HCT116 (cell line): Measurements from ENCODE around the gene COL15A1. TPM values are rescaled to one million over a fixed set of nuclear protein-coding genes. Genes with fewer than 3 reads are reported as not detected.

Experiments
- ATAC-seq: fragments of 200-7000 bp; cut with Tn5 transposase; 2 replicates; pipeline ENCODE4 v1.9.1; 2020; ENCODE audit warnings: mild to moderate bottlenecking, moderate library complexity
- BruUV-seq: library from RNA; stranded (reverse); fragments of 400-500 nt; replicated peaks from 2 replicates; lab custom pipeline; 2021; lab: Mats Ljungman, UMichigan
- CTCF ChIA-PET: fragments of 300-600 bp; sonication (Branson Sonifier 250); formaldehyde crosslinking; loops from one replicate; lab custom pipeline; 2021; ENCODE audit warnings: antibody characterized with exemption; lab: Charles Lee
- POLR2A ChIA-PET: fragments of 300-600, 350-600 bp; sonication (Branson Sonifier 250); formaldehyde crosslinking; loops from one replicate; lab custom pipeline; 2021; ENCODE audit warnings: antibody characterized with exemption; lab: Charles Lee
- RAD21 ChIA-PET, 2 experiments: fragments of 300-600 bp; sonication (Branson Sonifier 250); formaldehyde crosslinking; loops; one replicate each; lab custom pipeline; 2023; ENCODE audit warnings: low total read pairs in 2 of 2; ENCODE audit not compliant: uncharacterized antibody in 2 of 2, unreplicated experiment in 2 of 2, low non-redundant PET in 1 of 2; lab: Charles Lee
- DNase-seq: peaks from one replicate; pipeline ENCODE4 v3.0.0-alpha.2; 2010; ENCODE audit warnings: low read depth, low spot score
- H2AFZ ChIP-seq: fragments of 200-600 bp; shearing (Covaris generic), sonication (generic); 2 replicates; pipeline ENCODE4 v1.6.1; 2017; ENCODE audit warnings: low read depth, mixed run types, mixed read lengths, antibody characterized with exemption, low read length; ENCODE audit not compliant: poor library complexity, severe bottlenecking
- H3K27ac ChIP-seq: 2 replicates; pipeline ENCODE4 v1.5.1; 2012; ENCODE audit warnings: low read depth, low read length
- H3K27me3 ChIP-seq: fragments of 200-600 bp; sonication (generic); 2 replicates; pipeline ENCODE4 v1.6.1; 2016; ENCODE audit warnings: mixed run types, low read length, mixed read lengths; ENCODE audit not compliant: insufficient read depth
- H3K36me3 ChIP-seq, 2 experiments: fragments of 200-500 bp in 1 of 2; fragments of 200-600 bp in 1 of 2; sonication (Bioruptor generic) in 1 of 2; sonication (generic) in 1 of 2; 2 replicates each; pipeline versions ENCODE4 v1.5.1 to v1.6.1; 2014 to 2016; ENCODE audit warnings: low read length in 2 of 2, inconsistent platforms in 1 of 2, mixed read lengths in 1 of 2, mixed run types in 1 of 2; ENCODE audit not compliant: insufficient read depth in 2 of 2, control insufficient read depth in 1 of 2
- H3K4me1 ChIP-seq, 2 experiments: fragments of 200-600 bp in 1 of 2; sonication (generic) in 1 of 2; 2 replicates each; pipeline versions ENCODE4 v1.5.1 to v1.6.1; 2012 to 2017; ENCODE audit warnings: low read length in 2 of 2, inconsistent platforms in 1 of 2, mild to moderate bottlenecking in 1 of 2, mixed read lengths in 1 of 2, mixed run types in 1 of 2, moderate library complexity in 1 of 2; ENCODE audit not compliant: insufficient read depth in 2 of 2, control insufficient read depth in 1 of 2
- H3K4me2 ChIP-seq: fragments of 200-600 bp; sonication (generic); 2 replicates; pipeline ENCODE4 v1.6.1; 2017; ENCODE audit warnings: mixed run types, low read length, mixed read lengths
- H3K4me3 ChIP-seq, 2 experiments: fragments of 200-600 bp in 1 of 2; sonication (generic) in 1 of 2; replicated peaks in 1 of 2; 2 replicates each; pipeline ENCODE4 v1.5.1; 2011 to 2016; ENCODE audit warnings: low read length in 2 of 2, control low read depth in 1 of 2, low read depth in 1 of 2, mild to moderate bottlenecking in 1 of 2, mixed read lengths in 1 of 2, mixed run types in 1 of 2
- H3K79me2 ChIP-seq: fragments of 200-600 bp; sonication (generic); 2 replicates; pipeline ENCODE4 v1.6.1; 2017; ENCODE audit warnings: mild to moderate bottlenecking, mixed run types, low read length, moderate library complexity, mixed read lengths; ENCODE audit not compliant: insufficient read depth
- H3K9ac ChIP-seq: fragments of 200-600 bp; sonication (generic); 2 replicates; pipeline ENCODE4 v1.6.1; 2016; ENCODE audit warnings: low read length, mixed read lengths
- H3K9me2 ChIP-seq: fragments of 200-600 bp; sonication (generic), shearing (Covaris generic); 2 replicates; pipeline ENCODE4 v1.6.1; 2017; ENCODE audit warnings: mixed run types, mild to moderate bottlenecking, moderate library complexity; ENCODE audit not compliant: insufficient read depth
- H3K9me3 ChIP-seq, 2 experiments: fragments of 200-500 bp in 1 of 2; fragments of 200-600 bp in 1 of 2; sonication (Bioruptor generic) in 1 of 2; sonication (generic) in 1 of 2; 2 replicates each; pipeline ENCODE4 v1.6.1; 2014 to 2017; ENCODE audit warnings: low read length in 2 of 2, mixed read lengths in 2 of 2, inconsistent platforms in 1 of 2, low read depth in 1 of 2, mild to moderate bottlenecking in 1 of 2, mixed run types in 1 of 2, moderate library complexity in 1 of 2; ENCODE audit not compliant: control insufficient read depth in 1 of 2, insufficient read depth in 1 of 2
- H4K20me1 ChIP-seq: fragments of 200-600 bp; sonication (generic), shearing (Covaris generic); 2 replicates; pipeline ENCODE4 v1.6.1; 2017; ENCODE audit warnings: mixed run types, mild to moderate bottlenecking, moderate library complexity; ENCODE audit not compliant: insufficient read depth
- ATF3 ChIP-seq: IDR thresholded peaks from 2 replicates; pipeline ENCODE4 v1.6.1; 2012
- CBX3 ChIP-seq: IDR thresholded peaks from 2 replicates; pipeline ENCODE4 v1.6.1; 2012; ENCODE audit warnings: low read depth
- ELF1 ChIP-seq: IDR thresholded peaks from 2 replicates; pipeline ENCODE4 v1.6.1; 2012; ENCODE audit warnings: low read depth, borderline replicate concordance
- FOSL1 ChIP-seq: IDR thresholded peaks from 2 replicates; pipeline ENCODE4 v1.6.1; 2012; ENCODE audit warnings: low read depth
- SIN3A ChIP-seq: IDR thresholded peaks from 2 replicates; pipeline ENCODE4 v1.6.1; 2012; ENCODE audit warnings: low read depth
- SP1 ChIP-seq: IDR thresholded peaks from 2 replicates; pipeline ENCODE4 v1.6.1; 2012; ENCODE audit warnings: low read depth
- TCF7L2 ChIP-seq: IDR thresholded peaks from 2 replicates; pipeline ENCODE4 v1.7.0; 2011; ENCODE audit warnings: borderline replicate concordance, inconsistent platforms; ENCODE audit not compliant: insufficient read depth, insufficient read length; ENCODE audit errors: extremely low read depth
- intact Hi-C: fragments of 100-400 bp; cut with micrococcal nuclease; formaldehyde crosslinking; loops from 2 replicates; pipeline ENCODE4 v1.10.0; 2022
- total RNA-seq: library from RNA; stranded (reverse); gene quantifications from one replicate; pipeline ENCODE4 v1.2.1, GENCODE V29; 2021; ENCODE audit not compliant: unreplicated experiment
- TF ChIP-seq, protein P1 (sequence below): IDR thresholded peaks from 2 replicates; pipeline ENCODE4 v1.6.1; 2011; ENCODE audit warnings: mild to moderate bottlenecking, low read length, moderate library complexity; ENCODE audit not compliant: insufficient replicate concordance; ENCODE audit errors: extremely low read depth

Gene COL15A1
- total RNA-seq, 1 experiment from 2014 or later = 0.15 TPM

- no peak for DNase-seq
- Histone ChIP-seq H3K4me2 (no peak overlapping the region), H3K79me2 (no peaks in the 10 kb centered on the region), H3K4me1 (no peaks in the 10 kb centered on the region), H3K9ac (no peak overlapping the region), H3K27ac (no peak overlapping the region), H3K4me3 (no peak overlapping the region), H3K27me3 (no peaks in the 10 kb centered on the region), H3K9me3 (peaks cover 0 to 8% of the 10 kb centered on the region in 2 experiments; a peak in 1 of 4 replicates), H4K20me1 (no peaks in the 10 kb centered on the region), H3K9me2 (no peaks in the 10 kb centered on the region; the same call in 1 of the 2 replicates), H3K36me3 (no peaks in the 10 kb centered on the region), H2AFZ (no peak overlapping the region)
- intact Hi-C loops = loop anchor here (10.0 kb wide), 1 partner anchor 884 kb away; no protein-coding TSS in a partner anchor
- BruUV-seq = no TSS peak
- ChIA-PET RAD21 (no interaction called here), CTCF (no interaction called here), POLR2A (no interaction called here)
- no peak for ATAC-seq
- TF ChIP-seq SP1 (no peak), CBX3 (no peak), ATF3 (no peak), SIN3A (no peak), FOSL1 (no peak), TCF7L2 (no peak), ELF1 (no peak)
- TF ChIP-seq, protein P1, sequence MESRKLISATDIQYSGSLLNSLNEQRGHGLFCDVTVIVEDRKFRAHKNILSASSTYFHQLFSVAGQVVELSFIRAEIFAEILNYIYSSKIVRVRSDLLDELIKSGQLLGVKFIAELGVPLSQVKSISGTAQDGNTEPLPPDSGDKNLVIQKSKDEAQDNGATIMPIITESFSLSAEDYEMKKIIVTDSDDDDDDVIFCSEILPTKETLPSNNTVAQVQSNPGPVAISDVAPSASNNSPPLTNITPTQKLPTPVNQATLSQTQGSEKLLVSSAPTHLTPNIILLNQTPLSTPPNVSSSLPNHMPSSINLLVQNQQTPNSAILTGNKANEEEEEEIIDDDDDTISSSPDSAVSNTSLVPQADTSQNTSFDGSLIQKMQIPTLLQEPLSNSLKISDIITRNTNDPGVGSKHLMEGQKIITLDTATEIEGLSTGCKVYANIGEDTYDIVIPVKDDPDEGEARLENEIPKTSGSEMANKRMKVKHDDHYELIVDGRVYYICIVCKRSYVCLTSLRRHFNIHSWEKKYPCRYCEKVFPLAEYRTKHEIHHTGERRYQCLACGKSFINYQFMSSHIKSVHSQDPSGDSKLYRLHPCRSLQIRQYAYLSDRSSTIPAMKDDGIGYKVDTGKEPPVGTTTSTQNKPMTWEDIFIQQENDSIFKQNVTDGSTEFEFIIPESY = no peak
Observed at GRCh38 chr9:99011161-99011709, 67.5 kb downstream of the COL15A1 start.
